GM18502 (cell line): Measurements from ENCODE around the gene BANP.
"Not testable (repeated sequence)": the region's sequence is repeated elsewhere in the genome, so short reads cannot be mapped to it uniquely, and the experiment has no call there.

ENCODE experiments used
- ATAC-seq: cut with Tn5 transposase; IDR thresholded peaks from one replicate; pipeline ENCODE4 v1.9.1; 2021; ENCODE audit warnings: mild to moderate bottlenecking; ENCODE audit not compliant: unreplicated experiment, poor library complexity

Gene BANP, protein sequence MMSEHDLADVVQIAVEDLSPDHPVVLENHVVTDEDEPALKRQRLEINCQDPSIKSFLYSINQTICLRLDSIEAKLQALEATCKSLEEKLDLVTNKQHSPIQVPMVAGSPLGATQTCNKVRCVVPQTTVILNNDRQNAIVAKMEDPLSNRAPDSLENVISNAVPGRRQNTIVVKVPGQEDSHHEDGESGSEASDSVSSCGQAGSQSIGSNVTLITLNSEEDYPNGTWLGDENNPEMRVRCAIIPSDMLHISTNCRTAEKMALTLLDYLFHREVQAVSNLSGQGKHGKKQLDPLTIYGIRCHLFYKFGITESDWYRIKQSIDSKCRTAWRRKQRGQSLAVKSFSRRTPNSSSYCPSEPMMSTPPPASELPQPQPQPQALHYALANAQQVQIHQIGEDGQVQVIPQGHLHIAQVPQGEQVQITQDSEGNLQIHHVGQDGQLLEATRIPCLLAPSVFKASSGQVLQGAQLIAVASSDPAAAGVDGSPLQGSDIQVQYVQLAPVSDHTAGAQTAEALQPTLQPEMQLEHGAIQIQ

DNA sequence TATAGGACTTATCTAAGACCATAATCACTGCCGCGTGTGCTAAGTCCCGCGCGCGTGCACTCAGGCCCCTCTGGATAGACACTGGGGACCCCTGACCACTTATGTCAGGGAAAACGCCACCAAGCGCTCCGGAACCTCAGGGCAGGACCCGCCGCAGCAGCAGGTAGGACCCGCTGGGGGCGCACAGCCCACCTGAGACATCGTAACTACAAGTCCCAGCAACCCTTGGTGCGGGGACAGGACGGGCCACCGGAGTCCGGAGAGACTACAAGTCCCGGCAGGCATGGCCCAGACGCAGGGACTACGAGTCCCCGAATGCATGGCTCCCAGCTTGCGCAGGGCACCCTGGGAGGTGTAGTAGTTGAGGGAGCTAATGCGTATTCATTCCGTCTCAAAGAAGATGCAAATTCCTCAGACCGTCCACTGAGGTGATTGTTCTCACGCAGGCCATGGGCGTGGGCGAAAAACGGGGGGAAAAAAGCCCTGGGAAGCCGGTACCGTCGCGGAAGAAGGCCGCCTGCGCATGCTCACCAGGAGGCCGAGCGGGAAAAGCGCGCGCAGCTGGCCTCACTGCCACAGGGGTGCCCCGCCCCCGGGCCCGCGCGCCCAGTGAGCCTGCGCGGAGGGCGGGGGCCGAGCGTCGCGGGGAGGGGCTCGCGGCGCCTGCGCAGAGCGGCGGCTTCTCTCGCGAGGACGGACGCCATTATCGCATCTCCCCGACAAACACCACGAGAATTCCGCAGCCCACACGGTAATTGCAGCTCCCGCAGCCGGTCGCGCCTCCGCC is at the start of gene BANP:
TSS of gene BANP (plus strand) at position 670 of the 787 bp plus-strand sequence. CDS start 23,682 bp downstream, outside the sequence.
- ATAC-seq = peak; percentile 83

DNA sequence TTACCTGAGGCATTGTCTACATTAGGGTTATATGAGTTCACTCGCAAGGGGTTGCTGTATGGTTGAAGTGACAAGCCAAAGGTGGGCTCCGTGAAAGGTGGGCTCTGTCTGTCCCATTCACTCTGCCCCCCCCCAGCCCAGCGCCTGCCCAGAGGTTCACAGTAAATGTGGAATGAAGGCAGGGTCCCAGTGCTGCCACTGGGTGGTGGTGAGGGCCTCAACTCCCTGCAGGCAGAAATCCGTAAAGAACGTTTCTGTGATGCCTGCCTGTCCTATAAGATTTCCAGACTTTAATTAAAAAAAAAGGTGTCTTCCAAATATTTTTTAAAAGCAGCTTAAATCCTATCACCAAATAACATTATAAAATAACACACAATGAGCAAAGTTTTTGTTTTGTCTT is 46.3 kb upstream of the BANP start:
- not testable (repeated sequence) for ATAC-seq

DNA sequence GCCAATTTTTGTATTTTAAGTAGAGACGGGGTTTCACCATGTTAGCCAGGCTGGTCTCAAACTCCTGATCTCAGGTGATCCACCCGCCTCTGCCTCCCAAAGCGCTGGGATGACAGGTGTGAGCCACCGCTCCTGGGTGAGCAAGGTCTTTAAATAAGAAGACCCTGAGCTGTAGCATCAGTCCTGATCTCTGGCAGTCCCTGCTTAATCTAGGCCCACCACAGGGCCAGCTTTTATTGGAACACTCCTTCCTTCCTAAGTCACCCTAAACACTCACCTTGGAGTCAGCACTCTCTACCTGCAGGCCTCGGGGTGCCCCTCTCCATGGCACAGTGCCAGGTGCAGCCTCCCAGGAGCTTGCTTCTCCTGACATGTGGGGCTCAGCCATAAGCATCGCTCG is 45.7 kb upstream of the BANP start:
- ATAC-seq = not testable (repeated sequence)

DNA sequence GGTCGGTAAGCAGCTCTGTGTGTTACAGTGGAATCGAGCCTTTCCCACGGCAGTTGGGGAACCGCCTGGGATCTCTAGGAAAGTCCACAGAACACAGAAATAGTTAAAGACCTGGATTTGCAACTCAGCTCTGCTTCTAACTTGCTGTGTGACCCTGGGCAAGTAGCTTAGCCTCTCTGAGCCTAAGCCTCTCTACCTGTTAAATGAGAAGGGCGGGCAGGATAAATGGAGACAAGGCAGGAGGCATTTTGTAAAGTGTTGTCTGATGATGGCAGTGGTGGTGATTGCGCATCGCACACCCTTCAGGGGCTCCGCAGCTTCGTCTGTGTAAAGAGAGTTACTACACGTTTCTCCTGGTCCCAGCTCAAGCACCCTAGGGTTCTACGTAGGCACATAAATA is 43.1 kb upstream of the BANP start:
- not testable (repeated sequence) for ATAC-seq

DNA sequence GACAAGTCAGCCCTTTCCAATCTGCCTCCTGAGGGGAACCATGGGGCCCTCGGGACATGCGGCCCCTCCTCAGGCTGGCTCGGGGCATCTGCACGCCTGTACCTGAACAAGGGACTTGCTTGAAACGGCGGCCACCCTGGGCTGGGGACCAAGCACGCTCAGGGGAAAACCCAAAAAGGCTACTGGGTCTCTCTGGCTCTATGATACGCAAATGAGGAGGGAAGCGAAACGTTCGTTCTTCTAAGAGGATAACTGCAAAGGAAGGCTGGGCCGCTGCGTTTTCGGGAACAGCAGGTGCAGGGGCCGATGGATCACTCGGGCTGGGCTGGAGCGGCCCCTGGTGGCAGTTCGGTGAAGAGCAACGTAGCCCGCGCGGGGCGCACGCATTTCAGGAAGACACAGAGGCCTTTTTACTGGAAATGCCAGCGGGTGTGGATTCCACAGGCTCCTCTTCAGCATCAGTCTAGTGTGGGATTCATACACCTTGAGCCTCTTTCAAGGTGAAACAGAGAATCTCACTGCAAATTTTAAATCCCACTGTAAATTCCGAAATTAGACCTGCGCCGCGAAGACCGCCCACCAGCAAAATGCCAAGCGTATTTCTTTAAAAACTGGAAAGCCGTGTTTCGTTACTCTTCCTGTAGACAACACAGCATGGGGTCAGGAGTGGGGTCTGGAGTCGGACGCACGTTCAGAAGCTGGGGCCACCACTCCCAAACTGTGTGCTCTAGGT is 41.9 kb upstream of the BANP start:
- peak; percentile 85 for ATAC-seq

DNA sequence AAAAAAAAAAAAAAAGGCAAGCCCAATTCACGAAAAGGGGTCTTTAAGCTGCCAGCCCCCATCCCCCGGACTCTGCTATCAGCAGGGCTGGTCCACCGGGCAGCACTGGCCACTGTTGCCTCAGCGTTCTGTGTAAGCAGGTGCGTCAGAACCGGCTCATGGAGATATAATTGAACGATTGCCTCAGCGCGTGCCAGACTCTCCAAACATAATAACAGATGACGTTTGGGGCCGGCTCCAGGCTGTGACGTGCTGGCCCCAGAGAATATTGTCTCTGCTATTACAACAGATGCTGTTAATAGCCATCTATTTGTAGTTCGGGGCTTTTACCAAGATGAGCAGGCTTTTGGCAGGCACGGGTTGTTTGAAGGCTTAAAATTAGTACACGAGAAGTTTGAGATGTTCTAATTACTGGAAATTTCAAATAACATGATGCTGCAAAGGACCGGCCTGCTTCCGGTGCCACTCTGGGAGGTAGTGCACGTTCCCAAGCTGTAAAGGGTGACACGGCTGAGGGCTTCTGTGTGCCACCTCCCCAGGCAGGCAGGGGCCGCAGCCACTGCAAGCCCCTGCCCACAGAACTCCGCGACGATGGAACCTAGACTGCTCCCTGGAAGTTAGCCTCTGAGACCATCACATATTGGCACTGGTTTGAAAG is 40.0 kb upstream of the BANP start:
- ATAC-seq = not testable (repeated sequence)

DNA sequence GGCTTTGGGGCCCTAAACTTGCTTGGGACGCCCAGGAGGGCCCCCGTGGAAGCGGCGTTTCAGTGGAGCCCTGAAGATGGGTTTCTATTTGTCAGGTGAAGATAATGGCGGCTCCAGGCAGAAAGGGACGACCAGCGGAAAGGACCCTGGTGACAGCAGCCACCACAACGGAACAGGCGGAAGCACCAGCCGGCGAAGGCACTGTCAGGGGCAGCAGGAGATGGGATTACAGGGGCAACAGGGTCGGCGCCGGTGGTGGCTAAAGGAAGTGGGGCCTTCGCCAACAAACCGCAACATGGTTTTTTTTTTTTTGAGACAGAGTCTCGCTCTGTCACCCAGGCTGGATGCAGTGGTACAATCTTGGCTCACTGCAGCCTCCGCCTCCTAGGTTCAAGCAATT is 38.5 kb upstream of the BANP start:
- not testable (repeated sequence) for ATAC-seq

DNA sequence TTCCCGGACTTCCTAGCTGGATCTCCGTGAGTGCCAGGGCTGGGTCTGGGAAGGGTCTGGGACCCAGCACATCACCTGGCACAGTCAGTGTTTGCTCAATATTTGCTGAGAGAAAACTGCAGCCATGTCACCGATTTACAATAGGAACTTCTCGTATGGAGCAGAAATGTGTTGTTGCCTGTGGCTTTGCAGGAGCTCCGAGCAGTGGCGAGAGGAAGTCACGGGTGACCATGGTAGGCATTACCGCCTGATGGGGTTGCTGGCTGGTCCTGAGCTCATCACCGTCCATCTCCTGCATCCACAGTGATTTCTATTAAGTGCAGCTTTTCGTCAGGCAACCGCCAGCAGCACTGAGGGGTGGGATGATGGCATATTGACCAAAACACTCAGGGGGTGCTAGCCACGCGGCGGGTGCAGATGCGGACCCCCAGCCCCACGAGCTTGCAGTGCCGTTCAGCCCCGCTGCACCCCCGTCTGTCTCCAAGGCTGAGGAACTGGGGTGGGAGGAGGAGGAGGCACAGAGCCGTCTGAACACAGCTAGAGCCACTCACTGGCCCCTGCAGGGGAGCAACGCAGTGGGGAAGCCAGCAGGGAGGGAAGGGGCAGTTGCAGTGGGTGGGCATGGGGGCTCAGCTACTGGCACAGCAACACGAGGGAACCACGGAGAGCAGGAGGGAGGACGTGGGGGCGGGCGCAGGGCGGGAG is 37.1 kb upstream of the BANP start:
- not testable (repeated sequence) for ATAC-seq

DNA sequence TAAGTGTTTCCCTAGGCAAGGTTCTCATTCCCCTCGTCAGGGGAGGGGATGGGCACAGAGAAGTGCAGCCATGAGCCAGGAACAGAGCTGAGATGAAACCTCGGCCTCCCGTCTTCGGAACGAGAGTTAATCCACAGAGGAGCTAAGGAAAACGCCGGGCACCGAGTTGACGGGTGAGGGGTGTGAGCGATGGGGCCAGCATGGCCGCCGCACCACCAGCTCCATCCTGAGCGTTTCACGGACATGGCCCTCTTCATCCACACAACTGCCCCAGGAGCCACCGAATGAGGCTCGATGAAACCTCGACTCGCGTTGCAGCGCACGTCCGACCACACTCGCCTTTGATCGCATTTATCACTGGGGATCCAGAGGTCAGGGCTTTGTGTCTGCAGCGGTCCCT is 36.4 kb upstream of the BANP start:
- no peak for ATAC-seq

DNA sequence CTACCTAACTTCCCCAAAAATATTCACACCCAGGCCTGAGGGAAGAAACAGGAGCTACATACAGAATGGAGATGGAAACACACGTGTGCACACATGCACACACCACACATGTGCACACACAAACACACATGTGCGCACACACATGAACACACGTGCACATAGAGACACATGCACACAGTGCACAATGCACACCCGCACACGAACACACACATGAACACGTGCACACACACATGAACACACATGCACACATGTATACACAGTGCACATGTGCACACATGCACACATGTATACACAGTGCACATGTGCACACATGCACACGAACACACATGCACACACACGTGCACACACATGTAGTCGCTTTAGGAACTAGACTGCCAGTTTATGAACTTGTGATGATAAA is 33.7 kb upstream of the BANP start:
- ATAC-seq = no peak

DNA sequence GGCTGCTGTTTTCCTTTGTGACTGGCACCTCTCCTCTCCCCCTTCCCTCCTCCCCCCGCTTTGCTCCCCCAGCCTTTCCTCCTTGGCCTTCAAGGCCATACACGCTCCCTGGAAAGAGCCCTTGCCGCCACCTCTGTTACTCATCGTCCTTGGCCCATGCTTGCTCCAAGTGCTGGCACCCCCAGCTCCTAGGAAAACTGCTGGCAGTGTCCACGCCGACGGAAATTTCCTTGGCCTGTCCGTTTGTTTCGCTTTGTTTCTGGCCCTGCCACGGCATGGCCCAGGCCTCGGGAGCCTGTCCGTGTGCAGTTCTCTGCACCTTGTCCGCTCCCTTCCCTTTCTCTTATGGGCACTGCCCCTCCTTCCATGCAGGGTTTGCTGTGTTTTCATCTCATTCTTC is 32.9 kb upstream of the BANP start:
- no peak for ATAC-seq

DNA sequence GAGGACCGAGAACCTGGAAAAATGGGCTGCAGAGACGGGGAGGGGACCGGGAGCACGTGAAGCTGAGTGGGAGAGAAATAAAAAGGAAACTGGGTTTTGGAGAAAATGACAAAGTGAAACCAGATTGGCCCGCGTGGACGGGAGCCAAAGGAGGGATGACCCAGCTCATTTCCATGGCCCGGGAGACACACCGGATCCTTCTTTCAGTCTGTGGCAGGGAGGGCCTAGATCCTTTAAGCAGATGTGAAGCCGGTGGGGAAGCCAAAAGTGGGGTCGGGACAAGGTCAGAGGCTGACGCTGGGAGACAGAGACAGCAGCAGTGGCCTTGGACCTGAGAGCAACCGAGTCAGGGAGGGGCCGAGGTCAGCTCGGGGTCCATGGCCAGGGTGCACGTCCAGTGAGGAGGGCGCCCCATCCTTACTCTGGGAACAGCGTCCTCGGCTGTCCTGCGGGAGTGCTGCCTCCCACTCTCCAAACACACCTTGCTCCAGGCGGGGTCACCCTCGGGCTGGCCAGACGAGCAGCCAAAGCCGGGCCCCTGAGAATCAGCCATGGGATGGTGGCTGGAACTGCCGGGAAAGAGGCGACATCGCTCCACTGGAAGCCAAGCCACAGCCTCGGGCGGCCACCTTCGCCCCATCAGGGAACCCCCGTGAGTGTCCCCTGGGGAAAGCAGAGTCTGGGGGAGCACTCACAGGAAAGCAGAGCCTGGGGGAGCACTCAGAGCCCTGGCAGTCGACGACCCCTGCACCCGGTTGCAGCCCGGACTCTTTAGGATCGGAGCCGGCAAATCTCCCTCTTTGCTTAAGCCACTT is 32.2 kb upstream of the BANP start:
- ATAC-seq = no peak

DNA sequence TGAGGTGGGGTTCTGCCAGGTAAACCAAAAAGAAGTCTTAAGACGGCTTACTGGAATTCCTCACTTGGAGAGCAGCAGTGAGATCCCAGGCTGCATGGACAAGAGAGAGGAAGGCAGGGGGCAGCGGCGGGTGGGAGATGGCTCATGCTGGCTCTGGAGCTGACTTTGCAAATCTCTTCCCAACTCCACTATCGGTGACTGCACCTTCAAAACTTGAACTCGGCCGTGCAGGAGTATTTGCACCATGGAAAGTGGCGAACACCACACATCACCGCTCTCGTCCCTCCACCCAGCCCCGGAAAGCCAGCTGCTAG is 31.6 kb upstream of the BANP start:
- ATAC-seq = no peak

DNA sequence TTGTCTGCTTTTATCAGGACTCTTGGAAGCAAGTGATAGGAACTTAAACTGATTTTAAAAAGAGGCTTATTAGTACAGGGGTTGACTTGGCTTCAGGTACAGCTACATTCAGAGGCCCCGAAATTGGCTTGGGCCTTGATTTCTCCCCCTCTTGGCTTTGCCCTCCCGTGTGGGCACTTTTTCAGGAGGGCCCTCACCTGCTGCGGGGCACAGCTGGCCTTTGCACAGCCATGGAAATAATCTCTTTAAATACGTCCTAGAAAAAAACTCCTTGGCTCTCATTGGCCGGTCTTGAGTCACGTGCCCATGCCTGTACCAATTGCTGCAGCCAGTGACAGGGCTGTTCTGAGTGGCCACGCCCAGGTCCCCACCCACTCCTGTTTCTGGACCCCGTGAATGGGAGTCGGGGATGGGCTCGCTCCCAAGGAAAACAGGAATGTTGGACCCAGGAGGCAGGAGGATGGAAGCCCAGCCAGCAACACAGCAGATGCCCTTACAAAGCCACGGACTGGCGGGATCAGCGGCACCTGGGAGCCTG is 29.9 kb upstream of the BANP start:
- ATAC-seq = no peak

DNA sequence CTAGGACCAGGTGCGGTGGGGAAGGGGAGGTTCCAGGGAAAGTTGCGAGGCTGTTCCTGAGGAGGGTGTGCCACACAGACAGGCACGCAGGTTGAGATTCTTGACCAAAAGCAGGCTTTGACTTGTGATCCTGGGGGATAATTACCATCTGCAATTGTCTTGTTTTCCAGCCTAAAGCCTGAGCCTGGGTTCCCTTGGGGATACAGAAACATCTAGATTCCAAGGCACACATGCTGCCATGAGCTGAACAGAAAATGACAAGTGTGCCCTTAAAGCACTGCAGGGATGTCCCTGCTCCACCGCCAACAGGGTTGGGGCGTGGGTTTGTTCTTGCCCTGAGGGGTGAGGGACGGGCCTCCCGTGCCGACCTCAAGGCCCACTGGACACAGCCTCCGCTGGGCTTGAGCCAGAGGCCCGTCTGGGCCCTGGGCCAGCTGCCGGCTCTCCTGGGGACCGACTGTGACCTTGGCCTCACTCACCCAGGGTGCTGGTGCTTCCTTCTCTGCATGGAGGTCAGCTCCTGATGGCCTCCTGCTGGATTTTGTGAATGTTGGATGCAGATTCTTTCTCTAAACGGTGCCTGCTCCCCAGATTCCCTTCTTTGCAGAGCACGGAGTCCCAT is 28.9 kb upstream of the BANP start:
- ATAC-seq = no peak

DNA sequence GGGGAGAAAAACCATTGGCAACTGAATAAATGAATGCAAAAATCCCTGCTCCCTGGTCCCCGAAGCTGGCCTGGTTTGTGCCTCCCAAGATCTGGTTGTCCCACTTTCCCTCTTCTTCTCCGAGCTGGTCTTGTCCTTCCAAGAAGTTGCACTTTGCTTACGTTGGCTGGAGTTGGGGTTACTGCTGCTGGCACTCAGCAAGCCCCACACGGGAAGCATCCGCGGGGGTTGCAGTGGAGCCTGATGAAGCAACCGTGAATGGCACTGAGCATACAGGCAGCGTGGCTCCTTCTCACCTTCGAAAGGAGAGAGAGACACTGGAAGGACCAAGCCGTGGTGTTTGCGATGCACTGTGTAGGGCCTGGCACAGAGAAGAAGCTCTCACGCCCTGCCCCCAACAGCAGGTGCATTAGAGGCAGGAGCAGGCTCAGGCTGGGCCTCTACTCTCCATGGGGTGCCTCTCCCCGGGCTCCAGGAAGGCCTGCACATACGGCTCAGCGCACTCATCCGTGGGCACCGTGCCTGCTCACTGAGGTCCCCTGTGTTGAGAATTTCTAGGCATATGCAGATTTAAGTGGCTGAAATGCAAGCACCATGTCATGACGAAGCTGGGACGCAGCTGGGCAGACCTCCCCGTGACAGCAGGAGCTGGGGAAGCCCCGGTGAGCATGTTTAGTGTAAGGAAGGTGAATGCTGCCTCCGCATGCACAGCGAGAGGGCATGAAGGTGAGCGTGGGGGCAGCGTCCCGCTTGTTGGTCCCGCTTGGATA is 27.0 kb upstream of the BANP start:
- ATAC-seq = peak; percentile 61
